Measurements from ENCODE around the gene PACSIN1.

DNA sequence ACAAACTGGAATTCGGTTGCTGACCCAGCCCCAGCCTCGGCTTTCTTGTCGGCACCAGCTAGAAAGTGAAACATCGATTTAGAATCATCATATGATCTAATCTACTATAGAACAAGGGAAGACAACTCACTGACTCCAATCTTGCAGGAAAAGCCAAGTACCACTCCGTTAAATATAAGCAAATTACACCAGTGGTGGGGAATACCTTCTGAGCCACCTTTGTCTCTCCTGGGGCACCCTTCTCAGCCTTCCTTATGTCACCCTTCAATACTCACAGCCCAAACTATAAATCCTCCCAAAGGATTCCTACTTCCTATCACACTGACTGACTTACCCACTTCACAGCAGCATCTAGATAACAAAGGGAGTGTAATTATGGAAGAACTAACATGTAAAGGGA lies 47.5 kb upstream of the PACSIN1 start:
- TF ChIP-seq, protein P1, sequence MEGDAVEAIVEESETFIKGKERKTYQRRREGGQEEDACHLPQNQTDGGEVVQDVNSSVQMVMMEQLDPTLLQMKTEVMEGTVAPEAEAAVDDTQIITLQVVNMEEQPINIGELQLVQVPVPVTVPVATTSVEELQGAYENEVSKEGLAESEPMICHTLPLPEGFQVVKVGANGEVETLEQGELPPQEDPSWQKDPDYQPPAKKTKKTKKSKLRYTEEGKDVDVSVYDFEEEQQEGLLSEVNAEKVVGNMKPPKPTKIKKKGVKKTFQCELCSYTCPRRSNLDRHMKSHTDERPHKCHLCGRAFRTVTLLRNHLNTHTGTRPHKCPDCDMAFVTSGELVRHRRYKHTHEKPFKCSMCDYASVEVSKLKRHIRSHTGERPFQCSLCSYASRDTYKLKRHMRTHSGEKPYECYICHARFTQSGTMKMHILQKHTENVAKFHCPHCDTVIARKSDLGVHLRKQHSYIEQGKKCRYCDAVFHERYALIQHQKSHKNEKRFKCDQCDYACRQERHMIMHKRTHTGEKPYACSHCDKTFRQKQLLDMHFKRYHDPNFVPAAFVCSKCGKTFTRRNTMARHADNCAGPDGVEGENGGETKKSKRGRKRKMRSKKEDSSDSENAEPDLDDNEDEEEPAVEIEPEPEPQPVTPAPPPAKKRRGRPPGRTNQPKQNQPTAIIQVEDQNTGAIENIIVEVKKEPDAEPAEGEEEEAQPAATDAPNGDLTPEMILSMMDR (IDR thresholded peaks at IDR 0.05) = no peak
- no peak for TF ChIP-seq POLR2A (IDR thresholded peaks at IDR 0.05)

Measured in stomach (tissue), 4 donors.